Measurements from ENCODE around the gene OPRM1.

OPRM1 gene

GRCh38 chr6:154202958-154203357 lies 163.9 kb downstream of the OPRM1 start:
- DNase-seq (ENCODE audit: low read depth in 3 of 3): no peak

DNA sequence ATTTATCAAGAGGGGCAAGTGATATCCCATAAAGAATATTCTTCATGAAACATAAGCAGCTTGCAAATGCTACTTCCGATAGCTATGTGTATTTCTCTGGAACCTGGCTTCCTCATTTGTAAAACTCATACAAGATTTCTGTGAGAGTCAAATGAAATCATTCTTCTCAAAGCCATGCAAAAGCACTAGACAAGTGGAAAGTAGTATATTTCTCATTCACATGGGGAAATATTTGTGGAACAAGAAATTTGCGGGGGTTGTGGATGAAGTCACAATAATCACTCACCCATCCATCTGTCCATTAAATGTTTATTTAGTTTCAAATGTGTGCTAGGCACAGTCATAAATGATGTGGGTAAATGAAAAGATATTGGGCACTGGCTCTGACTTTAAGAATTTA lies 167.1 kb downstream of the OPRM1 start:
- no peak for DNase-seq (ENCODE audit: low read depth in 3 of 3)

DNA sequence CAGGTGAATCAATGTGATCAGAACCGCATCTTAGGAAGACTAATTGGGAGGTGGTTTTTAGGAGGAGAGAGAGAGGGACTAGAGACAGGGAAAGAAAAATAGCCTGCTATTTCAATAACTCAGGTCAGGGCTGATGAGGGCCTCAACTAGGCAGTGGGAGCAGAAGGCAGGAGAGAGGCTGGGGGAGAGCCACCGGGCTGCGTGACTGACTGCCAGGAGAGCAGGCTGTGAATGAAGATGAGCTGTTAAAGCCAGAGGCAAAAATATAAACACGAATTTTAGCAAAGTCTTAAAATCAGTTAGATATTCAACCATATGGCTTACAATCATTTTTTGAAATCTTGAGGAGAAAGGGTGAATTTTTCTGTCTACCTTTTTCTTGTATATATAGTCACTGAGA lies 168.0 kb downstream of the OPRM1 start:
- no peak for DNase-seq (ENCODE audit: low read depth in 3 of 3)

- DNase-seq (ENCODE audit: low read depth in 3 of 3): no peak
Observed at GRCh38 chr6:154209555-154209954, 170.5 kb downstream of the OPRM1 start.

- no peak for DNase-seq (ENCODE audit: low read depth in 3 of 3)
Observed at GRCh38 chr6:154210678-154211077, 171.6 kb downstream of the OPRM1 start.

DNA sequence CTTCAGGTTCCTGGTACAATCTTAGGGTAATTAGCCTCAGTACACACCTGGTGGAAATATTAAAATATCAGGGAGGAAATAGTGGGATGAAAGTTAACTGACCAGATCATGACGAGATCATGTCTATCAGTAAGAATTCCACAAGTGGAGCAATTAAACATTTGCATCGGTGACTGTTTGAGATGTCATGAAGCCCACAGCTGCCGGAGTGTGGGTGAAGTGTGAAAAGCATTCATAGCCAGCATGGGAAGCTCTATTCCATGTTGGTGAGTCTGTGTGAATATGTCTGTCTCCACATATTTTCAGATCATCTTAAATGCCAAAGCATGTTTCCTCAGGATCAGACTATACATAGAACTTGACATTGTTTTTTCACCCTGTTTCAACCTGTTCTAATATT lies 174.7 kb downstream of the OPRM1 start:
- DNase-seq (ENCODE audit: low read depth in 3 of 3): no peak

DNA sequence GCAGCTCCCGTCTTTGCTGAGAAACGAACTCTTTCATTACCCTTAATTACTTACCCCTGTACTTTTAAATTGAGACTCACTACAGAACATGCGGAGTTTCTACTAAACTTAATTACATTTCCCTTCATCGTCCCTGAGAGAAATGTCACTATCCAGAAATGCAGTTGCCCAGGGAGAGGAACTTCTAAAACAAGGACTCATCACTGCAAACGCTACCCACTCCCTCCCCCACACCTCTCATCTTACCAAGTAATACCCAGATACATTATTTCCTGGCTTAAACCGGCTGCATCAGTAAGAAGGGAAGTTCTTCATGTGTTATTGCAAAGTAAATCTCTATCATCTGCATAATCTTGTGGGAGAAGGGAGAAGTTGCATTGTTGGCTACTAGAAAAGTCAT lies 179.3 kb downstream of the OPRM1 start:
- no peak for DNase-seq (ENCODE audit: low read depth in 3 of 3)

DNA sequence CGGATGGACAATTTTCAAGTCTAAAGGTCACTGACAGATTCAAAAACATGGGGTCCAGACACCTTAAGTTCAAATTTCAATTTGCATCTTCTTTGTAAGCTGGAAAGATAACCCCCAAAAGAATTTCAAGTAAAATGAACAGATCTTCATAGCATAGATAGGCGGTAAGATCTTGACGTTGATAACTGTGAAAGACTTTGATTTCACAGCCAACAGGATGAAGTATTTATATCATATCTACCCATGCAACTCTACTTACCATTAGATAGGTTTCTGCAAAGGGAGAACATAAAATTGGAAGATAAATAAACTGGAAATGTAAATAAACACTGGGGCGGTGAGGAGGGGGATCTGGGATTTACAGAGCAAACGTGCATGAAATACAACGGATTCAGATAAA lies 179.7 kb downstream of the OPRM1 start:
- no peak for DNase-seq (ENCODE audit: low read depth in 3 of 3)

DNA sequence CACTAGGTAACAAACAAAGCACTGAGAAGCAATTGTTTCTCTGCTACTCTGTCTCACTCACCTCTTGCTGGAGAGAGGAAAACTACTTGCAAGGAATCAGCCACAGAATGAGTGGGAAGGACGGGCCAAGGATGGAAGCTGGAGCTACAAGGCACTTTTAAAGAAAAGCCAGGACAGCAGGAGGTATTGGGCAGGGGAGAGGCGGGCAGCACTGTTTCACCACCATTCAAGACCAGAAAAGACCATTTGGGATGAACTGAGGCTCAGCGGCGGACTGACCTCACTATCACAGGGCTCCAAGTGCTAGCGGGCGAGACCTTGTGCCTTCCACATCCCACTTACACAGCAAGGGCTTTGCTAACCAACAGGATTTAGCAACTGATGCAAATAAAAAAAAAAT lies 180.2 kb downstream of the OPRM1 start:
- DNase-seq (ENCODE audit: low read depth in 3 of 3): no peak

GRCh38 chr6:154222716-154223115 lies 183.7 kb downstream of the OPRM1 start:
- DNase-seq (ENCODE audit: low read depth in 3 of 3): no peak

DNA sequence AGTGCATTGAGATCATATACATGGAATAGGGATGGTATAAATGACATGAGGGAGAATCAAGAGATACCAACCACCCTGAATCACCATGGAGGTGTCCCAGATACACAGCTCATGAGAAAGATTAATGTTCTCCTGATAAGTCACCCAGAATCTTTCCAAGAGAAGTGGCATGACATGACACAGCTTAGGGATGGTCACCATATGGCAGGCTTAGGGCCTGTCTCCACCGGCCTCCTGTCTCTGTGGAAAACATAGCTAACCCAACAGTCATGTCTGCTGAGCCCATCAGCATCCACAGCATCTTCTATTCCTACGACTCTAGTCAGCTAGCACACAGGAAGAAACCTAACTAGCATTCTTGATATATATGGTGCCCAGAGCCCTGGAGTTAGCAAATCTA lies 184.3 kb downstream of the OPRM1 start:
- no peak for DNase-seq (ENCODE audit: low read depth in 3 of 3)

- DNase-seq (ENCODE audit: low read depth in 3 of 3): no peak
Observed at GRCh38 chr6:154226461-154226860, 187.4 kb downstream of the OPRM1 start.

GRCh38 chr6:154227862-154228520 lies 189.0 kb downstream of the OPRM1 start:
- DNase-seq (ENCODE audit: low read depth in 3 of 3): no peak

DNA sequence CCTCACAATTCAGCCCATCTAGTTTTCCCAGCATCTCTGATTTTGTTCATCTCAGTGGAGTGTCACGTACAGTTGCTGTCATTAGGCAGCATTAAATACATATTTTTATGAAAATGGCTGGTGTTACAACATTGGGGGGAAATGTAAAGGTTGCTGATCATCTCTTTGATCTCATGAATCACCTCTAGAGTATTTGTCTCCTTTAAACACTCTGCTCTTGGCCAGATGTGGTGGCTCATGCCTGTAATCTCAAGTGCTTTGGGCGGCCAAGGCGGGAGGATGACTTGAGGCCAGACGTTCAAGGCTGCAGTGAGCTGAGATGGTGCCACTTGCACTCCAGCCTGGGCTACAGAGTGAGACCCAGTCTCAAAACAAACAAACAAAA lies 189.5 kb downstream of the OPRM1 start:
- no peak for DNase-seq (ENCODE audit: low read depth in 3 of 3)

- DNase-seq (ENCODE audit: low read depth in 3 of 3): peak; percentile 39 to 59 (median 53)
Observed at GRCh38 chr6:154229786-154230185, 190.7 kb downstream of the OPRM1 start.

DNA sequence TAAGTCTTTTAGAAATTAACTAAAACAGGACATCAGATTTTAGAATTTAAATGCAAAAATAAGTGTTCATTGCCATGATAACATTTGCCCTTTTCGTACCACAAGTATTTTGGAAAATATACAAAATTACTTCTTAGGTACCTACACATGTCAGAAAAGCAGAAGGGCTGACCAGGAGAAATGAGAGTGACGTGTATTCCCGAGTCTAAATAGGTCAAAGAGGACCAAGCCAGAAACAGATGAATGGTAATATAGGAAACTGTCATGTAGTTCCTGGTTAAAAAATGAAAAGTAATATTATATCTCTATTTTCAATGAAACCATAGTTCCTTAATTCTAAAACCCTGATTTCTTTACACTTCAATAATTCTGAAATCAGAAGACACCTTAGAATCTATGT lies 191.4 kb downstream of the OPRM1 start:
- DNase-seq (ENCODE audit: low read depth in 3 of 3): no peak

GRCh38 chr6:154230910-154231595 lies 192.0 kb downstream of the OPRM1 start:
- DNase-seq (ENCODE audit: low read depth in 3 of 3): no peak

- no peak for DNase-seq (ENCODE audit: low read depth in 3 of 3)
Observed at GRCh38 chr6:154232013-154232910, 193.2 kb downstream of the OPRM1 start.

GRCh38 chr6:154233383-154233782 lies 194.3 kb downstream of the OPRM1 start:
- no peak for DNase-seq (ENCODE audit: low read depth in 3 of 3)

DNA sequence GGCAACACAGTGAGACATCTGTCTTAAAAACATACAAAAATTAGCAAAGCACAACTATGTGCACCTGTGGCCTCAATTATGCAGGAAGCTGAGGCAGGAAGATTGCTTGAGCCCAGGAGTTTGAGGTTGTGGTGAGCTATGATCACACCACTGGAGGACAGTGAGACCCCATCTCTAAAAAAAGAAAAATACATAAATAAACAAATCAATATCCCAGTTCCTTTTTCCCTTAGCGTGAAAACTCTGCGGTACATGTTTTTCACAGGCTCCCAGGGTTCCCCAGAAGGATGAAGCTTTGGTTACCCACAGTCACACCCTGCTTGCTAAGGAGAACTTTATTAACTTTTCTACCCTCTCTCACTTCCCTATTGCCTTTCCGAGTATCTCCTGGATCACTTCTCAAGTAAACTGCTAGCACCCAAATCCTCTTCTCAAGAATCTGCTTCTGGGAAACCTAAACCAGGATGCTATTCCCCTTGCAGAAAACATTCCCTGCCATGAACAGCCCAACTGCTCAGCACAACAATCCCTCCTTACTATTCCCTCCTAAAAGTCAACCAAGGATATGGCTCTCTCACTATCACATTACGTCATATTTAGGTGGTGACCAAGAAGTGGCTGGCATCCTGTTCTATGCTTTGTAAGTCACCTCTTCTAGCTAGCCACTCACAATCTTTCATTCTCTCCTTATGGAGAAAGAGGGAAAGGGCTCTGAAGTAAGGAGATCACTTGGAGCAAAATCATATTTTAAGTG lies 195.2 kb downstream of the OPRM1 start:
- DNase-seq (ENCODE audit: low read depth in 3 of 3): no peak

GRCh38 chr6:154236646-154237301 lies 197.7 kb downstream of the OPRM1 start:
- no peak for DNase-seq (ENCODE audit: low read depth in 3 of 3)

Data from stimulated activated CD4-positive, alpha-beta T cell treated with anti-CD3 and anti-CD28 coated beads, TNF-alpha, amount 100 ng/mL, for 48 hours (primary cell).